AG09309 (cell line): ENCODE data around the gene OR52W1.

Experiments
- DNase-seq: peaks from one replicate; pipeline ENCODE4 v3.0.0-alpha.2; 2010; ENCODE audit warnings: low read depth
- H3K4me3 ChIP-seq: 2 replicates; pipeline ENCODE4 v1.5.1; 2011; ENCODE audit warnings: mild to moderate bottlenecking, low read depth, low read length, moderate library complexity; ENCODE audit not compliant: control insufficient read depth
- TF ChIP-seq, protein P1 (sequence below): IDR thresholded peaks from 2 replicates; pipeline ENCODE4 v1.5.1; 2011; ENCODE audit warnings: mild to moderate bottlenecking, low read depth, low read length, inconsistent platforms; ENCODE audit not compliant: insufficient read depth, control insufficient read depth; ENCODE audit errors: missing control alignments

The OR52W1 gene

DNA sequence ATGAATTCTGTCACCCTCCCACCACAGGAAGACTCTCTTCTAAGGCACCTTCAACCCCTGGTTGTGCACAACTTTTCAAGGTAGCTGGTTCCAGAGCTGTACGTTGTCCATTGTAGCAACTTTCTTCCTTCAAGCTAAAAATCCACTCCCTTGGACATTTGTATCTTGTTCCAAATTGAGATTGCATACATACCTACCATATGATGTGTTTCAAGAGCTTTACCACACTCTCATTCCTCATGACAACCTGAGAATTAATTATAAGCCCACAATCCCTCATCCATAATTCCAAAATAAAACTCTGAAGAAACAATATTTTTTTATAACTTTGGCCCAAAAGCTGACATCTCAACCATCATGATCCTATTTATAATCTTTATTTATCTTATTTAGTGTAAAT, 3.0 kb downstream of the OR52W1 start:
- no peak overlapping the region for H3K4me3 ChIP-seq
- TF ChIP-seq, protein P1, sequence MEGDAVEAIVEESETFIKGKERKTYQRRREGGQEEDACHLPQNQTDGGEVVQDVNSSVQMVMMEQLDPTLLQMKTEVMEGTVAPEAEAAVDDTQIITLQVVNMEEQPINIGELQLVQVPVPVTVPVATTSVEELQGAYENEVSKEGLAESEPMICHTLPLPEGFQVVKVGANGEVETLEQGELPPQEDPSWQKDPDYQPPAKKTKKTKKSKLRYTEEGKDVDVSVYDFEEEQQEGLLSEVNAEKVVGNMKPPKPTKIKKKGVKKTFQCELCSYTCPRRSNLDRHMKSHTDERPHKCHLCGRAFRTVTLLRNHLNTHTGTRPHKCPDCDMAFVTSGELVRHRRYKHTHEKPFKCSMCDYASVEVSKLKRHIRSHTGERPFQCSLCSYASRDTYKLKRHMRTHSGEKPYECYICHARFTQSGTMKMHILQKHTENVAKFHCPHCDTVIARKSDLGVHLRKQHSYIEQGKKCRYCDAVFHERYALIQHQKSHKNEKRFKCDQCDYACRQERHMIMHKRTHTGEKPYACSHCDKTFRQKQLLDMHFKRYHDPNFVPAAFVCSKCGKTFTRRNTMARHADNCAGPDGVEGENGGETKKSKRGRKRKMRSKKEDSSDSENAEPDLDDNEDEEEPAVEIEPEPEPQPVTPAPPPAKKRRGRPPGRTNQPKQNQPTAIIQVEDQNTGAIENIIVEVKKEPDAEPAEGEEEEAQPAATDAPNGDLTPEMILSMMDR = no peak
- DNase-seq = no peak

DNA sequence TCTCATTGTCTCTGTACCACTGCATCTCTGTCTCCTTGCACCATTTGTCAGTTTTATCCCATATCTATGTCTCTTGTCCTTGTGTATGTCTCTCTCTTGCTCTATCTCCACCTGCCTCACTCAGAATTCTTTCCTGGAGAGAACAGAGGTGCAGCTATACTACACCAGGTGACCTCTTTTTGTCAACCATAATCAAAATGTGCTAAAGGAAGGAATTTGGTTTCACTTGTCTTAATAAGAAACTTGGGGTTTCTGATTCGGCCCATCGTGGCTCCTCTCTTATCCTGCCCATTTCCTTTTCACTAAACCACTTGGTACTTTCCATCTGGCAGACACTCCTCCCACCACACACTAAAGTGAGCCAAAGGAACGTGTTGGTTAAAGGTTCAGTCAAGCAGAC, 4.3 kb downstream of the OR52W1 start:
- TF ChIP-seq, protein P1 = no peak
- H3K4me3 ChIP-seq = no peak overlapping the region
- DNase-seq = no peak

DNA sequence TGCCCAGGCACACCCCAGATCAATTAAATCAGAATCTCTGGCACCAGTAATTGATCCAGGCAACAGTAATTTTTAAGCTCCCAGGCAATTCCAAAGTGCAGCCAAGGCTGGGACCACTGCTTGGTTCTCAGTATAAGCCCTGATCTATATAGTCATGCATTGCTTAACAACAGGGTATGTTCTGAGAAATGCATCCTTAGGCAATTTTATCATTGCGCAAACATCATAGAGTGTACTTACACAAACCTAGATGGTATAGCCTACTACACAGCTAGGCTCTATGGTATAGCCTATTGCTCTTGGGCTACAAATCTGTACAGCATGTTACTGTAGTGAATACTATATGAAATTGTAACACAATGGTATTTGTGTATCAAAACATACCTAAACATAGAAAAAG, 5.7 kb downstream of the OR52W1 start:
- TF ChIP-seq, protein P1 = no peak
- no peak overlapping the region for H3K4me3 ChIP-seq
- no peak for DNase-seq

DNA sequence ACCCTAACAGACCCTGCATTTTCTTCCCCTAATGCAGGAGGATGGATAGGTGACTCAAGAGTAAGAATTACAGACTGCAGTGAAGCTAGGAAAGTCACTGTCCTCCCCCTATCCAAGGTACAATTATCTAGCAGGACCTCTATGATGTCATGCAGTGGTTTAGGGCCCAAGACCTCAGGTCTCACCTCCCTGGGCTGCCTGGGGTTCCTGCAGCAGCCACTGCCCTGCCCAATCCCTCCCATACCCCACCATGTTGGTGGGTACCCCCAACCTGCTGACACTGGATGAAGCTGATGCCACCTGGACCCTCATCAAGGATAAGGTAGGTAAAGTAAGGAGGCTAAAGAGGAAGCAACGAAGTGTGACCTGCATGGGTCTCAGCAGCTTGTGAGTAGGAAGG, 6.3 kb downstream of the OR52W1 start, which contains the start of gene C11orf42:
Gene C11orf42, plus strand, starts transcription at position 192 of the 400 bp plus-strand sequence. Its CDS starts 59 bp downstream, at position 251.
- TF ChIP-seq, protein P1 = no peak
- H3K4me3 ChIP-seq = no peak within 1 kb of the TSS
- no peak for DNase-seq

DNA sequence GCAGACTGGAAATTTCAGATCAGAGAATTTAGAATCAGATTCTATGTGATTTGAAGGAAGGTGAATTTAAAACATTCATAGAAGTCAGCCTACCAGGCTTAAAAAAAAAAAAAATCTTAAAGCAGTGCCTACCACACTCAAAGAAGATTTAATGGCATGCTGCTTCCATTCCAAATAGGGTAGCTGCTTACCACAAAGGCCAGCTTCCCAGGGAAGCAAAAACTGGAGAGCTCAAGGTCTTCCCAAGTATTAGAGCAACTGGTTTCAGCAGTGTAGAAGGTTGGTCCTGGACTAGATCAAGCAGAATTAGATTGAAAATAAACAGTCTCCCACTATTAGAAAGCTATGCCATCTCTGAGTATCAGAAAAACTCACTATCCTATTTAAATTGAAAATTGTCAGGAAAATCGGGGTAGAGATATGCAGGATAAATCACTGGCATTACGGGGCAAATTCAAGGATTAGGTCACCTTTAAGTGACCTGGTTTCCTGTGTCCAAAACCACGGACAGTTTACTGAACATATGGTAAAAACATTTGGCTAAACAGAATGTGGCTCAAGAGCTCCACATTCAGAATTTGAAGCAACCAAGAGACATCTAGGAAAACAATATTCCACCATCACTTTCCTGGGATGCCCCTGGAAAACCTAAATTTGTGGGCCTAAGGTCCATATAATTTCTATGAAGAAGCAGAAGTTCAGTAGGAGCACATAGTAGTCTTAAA, 7.6 kb downstream of the OR52W1 start:
- no peak overlapping the region for H3K4me3 ChIP-seq
- no peak for DNase-seq
- TF ChIP-seq, protein P1 = no peak

DNA sequence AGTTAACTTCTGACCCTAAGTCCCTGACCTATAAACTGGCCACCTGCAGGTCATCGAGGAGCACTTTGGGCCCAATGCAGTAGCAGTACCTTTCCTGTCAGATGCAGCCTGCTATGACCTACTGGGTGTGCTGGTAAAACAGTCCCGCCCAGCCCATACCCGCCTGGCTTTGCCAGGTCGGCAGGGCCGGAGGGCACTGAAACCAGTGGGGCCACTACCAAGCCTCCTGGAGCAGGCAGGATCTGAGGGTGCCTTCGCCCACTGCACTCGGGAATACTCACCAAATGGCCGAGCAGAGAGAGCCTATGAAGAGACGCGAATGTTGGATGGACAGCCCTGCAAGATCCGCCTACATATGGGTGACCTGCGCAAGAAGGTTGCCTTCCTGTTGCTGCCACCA, 10.8 kb downstream of the OR52W1 start:
- H3K4me3 ChIP-seq = no peak overlapping the region
- DNase-seq = no peak
- TF ChIP-seq, protein P1 = no peak
